Measurements from ENCODE around the gene SERP2.
A peak's percentile ranks its signal among the peaks of the same experiment; 100 is the strongest.

The SERP2 gene

DNA sequence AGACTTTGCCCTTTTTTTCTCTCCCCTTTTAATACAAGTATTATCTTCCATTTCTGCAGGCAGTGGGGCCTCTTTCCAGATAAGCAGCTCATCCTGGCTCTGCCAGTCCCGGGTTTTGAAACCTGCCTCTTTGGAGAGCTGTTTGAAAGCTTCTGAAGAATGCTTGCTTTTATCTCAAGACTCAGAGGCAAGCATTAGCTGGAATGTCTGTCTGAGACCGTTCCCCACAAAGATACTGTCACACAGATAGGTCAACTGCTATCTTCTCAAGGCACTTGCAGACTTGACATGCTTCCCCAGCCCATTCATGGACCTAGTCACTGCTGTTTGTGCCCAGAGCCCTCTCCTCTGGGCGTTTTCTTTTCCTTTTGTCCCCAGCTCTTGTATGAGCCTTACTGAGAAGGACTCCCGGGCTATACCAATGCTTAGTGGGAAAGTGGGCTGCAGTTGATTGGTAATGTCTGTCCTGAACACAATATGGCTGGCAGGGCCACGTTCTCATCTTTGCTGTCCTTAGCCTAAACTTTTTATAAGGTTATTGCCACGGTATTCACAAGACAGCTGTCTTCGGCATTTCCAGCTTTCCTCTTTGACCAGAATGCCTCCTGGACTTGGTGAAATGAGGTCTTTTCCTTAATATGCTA lies 13.4 kb downstream of the SERP2 start:
- H3K4me1 ChIP-seq: no peaks in the 10 kb centered on the region
- TF ChIP-seq CTCF (IDR thresholded peaks at IDR 0.05): no peak
- H3K4me3 ChIP-seq: no peak overlapping the region
- DNase-seq: no peak
- H3K9me3 ChIP-seq: no peaks in the 10 kb centered on the region
- H3K27ac ChIP-seq: no peak overlapping the region
- H3K36me3 ChIP-seq: peaks cover 0 to 5% (median 0%) of the 10 kb centered on the region in 3 donors
- intact Hi-C loops (cut with DNase I; ENCODE audit: low total_unique reads): no loop called here
- H3K27me3 ChIP-seq: no peaks in the 10 kb centered on the region

DNA sequence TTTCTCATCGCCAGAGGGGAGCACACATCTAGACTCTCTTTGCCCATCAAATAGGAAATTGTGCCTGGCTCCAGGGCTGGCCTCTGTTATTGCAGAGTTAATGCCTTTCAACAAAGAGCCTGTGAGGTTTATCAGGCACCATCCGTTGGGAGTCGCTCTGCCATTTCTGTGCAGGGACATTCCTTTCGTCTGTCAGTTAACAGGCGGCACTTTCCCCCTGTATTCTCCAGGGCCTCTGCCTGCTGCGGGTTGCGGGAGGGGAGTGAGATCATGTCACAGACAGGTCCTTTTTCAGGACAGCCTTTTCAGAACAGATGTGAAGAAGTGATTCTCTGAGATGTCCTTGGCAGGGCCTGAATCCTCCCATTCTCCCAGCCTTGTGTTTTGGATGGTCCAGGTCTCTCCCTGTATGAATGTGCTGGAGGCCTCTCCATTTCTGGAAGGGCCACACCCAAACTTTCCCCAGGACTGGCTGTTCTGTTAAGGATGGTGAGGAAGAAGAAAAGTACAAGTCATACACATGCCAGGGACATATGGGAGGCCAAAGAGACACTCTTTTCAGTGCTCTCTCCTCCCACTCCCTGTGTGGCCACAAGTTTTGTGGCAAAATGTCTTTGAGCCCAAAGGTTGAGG lies 14.9 kb downstream of the SERP2 start:
- no peak for DNase-seq
- Histone ChIP-seq H3K4me1 (no peaks in the 10 kb centered on the region), H3K36me3 (peaks cover 0 to 5% (median 0%) of the 10 kb centered on the region in 3 donors), H3K4me3 (no peak overlapping the region), H3K27me3 (no peaks in the 10 kb centered on the region), H3K9me3 (no peaks in the 10 kb centered on the region), H3K27ac (no peak overlapping the region)
- TF ChIP-seq CTCF (IDR thresholded peaks at IDR 0.05): no peak
- intact Hi-C loops (cut with DNase I; ENCODE audit: low total_unique reads): no loop called here

DNA sequence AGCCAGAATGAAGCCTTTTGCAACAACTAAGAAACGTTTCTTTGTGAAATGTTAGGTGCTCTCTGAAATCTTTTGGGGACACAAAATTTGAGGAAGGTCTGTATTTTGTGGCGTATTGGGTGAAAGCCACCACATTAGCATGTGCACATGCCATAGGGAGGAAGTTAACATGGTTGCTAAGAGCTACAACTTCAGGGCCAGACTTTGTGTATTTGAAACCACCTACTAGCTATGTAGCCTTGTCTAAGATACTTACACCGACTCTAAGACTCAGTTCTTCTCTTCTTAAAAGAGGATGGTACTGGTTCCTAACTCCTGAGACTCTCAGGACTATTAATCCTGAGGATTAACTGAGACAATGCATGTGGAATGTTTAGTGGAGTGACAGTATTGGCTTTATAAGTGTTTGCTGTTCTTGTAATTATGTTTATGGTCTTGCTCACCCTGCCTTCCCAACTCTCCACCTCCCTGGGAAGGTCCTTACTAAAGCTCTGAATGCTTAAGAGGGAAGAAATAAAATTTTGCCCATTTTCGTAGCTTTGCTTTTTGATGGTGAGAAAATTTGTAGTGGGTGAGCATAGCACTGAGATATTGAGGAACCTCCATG lies 15.5 kb downstream of the SERP2 start:
- Histone ChIP-seq H3K27me3 (no peaks in the 10 kb centered on the region), H3K4me3 (no peak overlapping the region), H3K9me3 (no peaks in the 10 kb centered on the region), H3K4me1 (no peaks in the 10 kb centered on the region), H3K27ac (no peak overlapping the region), H3K36me3 (peaks cover 0 to 5% (median 0%) of the 10 kb centered on the region in 3 donors)
- no peak for TF ChIP-seq CTCF (IDR thresholded peaks at IDR 0.05)
- intact Hi-C loops (cut with DNase I; ENCODE audit: low total_unique reads): no loop called here
- no peak for DNase-seq

GRCh38 chr13:44389876-44390275 lies 16.3 kb downstream of the SERP2 start:
- intact Hi-C loops (cut with DNase I; ENCODE audit: low total_unique reads): no loop called here
- H3K4me1 ChIP-seq: no peaks in the 10 kb centered on the region
- no peak for TF ChIP-seq CTCF (IDR thresholded peaks at IDR 0.05)
- no peaks in the 10 kb centered on the region for H3K9me3 ChIP-seq
- H3K4me3 ChIP-seq: no peak overlapping the region
- H3K27ac ChIP-seq: no peak overlapping the region
- peaks cover 0 to 5% (median 0%) of the 10 kb centered on the region in 3 donors for H3K36me3 ChIP-seq
- DNase-seq: no peak
- no peaks in the 10 kb centered on the region for H3K27me3 ChIP-seq

GRCh38 chr13:44393391-44393790 lies 19.8 kb downstream of the SERP2 start:
- no peaks in the 10 kb centered on the region for H3K9me3 ChIP-seq
- intact Hi-C loops (cut with DNase I; ENCODE audit: low total_unique reads): no loop called here
- peak in 1 of 2 donors; percentile 55 for DNase-seq
- H3K4me3 ChIP-seq: no peak overlapping the region
- no peaks in the 10 kb centered on the region for H3K4me1 ChIP-seq
- no peaks in the 10 kb centered on the region for H3K36me3 ChIP-seq
- no peak overlapping the region for H3K27ac ChIP-seq
- no peak for TF ChIP-seq CTCF (IDR thresholded peaks at IDR 0.05)
- no peaks in the 10 kb centered on the region for H3K27me3 ChIP-seq
